Trophoblast cell (in vitro differentiated cells and primary cell): Measurements from ENCODE around the gene CHRNG. TPM values are rescaled to one million over a fixed set of nuclear protein-coding genes. Genes with fewer than 3 reads are reported as not detected.

Experiments used
- DNase-seq, 2 donors: peaks; one replicate each; pipeline ENCODE4 v3.0.0-alpha.2; 2016
- H2AFZ ChIP-seq: 2 replicates; pipeline ENCODE4 v1.6.1; 2013; ENCODE audit warnings: low read length, moderate library complexity, mild to moderate bottlenecking; ENCODE audit not compliant: insufficient read depth, poor library complexity
- H2AK5ac ChIP-seq: 2 replicates; pipeline ENCODE4 v1.6.1; 2013; ENCODE audit warnings: mild to moderate bottlenecking, low read length
- H2BK120ac ChIP-seq: 2 replicates; pipeline ENCODE4 v1.6.1; 2013; ENCODE audit warnings: low read length, mild to moderate bottlenecking, moderate library complexity; ENCODE audit not compliant: insufficient read depth, poor library complexity
- H2BK12ac ChIP-seq: 2 replicates; pipeline ENCODE4 v1.6.1; 2013; ENCODE audit warnings: mild to moderate bottlenecking, low read length, moderate library complexity
- H2BK5ac ChIP-seq: 2 replicates; pipeline ENCODE4 v1.6.1; 2013; ENCODE audit warnings: low read length, low read depth, moderate library complexity, mild to moderate bottlenecking; ENCODE audit not compliant: poor library complexity
- H3K14ac ChIP-seq: 2 replicates; pipeline ENCODE4 v1.6.1; 2013; ENCODE audit warnings: mild to moderate bottlenecking, low read length
- H3K18ac ChIP-seq: 2 replicates; pipeline ENCODE4 v1.6.1; 2013; ENCODE audit warnings: mild to moderate bottlenecking, low read length
- H3K23ac ChIP-seq: 2 replicates; pipeline ENCODE4 v1.6.1; 2013; ENCODE audit warnings: low read length
- H3K27ac ChIP-seq: 2 replicates; pipeline ENCODE4 v1.5.1; 2013; ENCODE audit warnings: low read depth, mild to moderate bottlenecking, inconsistent platforms, low read length, moderate library complexity
- H3K27me3 ChIP-seq: 2 replicates; pipeline ENCODE4 v1.6.1; 2013; ENCODE audit warnings: inconsistent platforms, mild to moderate bottlenecking, low read length, moderate library complexity; ENCODE audit not compliant: insufficient read depth
- H3K36me3 ChIP-seq, 2 experiments: 1 replicate in 1 of 2; 2 replicates in 1 of 2; pipeline ENCODE4 v1.6.1; 2013; ENCODE audit warnings: low read length in 2 of 2, mild to moderate bottlenecking in 2 of 2, moderate library complexity in 1 of 2; ENCODE audit not compliant: insufficient read depth in 2 of 2, control insufficient read depth in 1 of 2
- H3K4ac ChIP-seq: 2 replicates; pipeline ENCODE4 v1.6.1; 2013; ENCODE audit warnings: low read depth, mild to moderate bottlenecking, low read length, moderate library complexity
- H3K4me1 ChIP-seq, 2 experiments: 1 replicate in 1 of 2; 2 replicates in 1 of 2; pipeline ENCODE4 v1.6.1; 2013; ENCODE audit warnings: low read length in 2 of 2, mild to moderate bottlenecking in 2 of 2, moderate library complexity in 1 of 2; ENCODE audit not compliant: insufficient read depth in 2 of 2, control insufficient read depth in 1 of 2
- H3K4me2 ChIP-seq: 2 replicates; pipeline ENCODE4 v1.6.1; 2013; ENCODE audit warnings: inconsistent platforms, mild to moderate bottlenecking, low read length, moderate library complexity
- H3K4me3 ChIP-seq: 2 replicates; pipeline ENCODE4 v1.5.1; 2013; ENCODE audit warnings: mild to moderate bottlenecking, low read depth, low read length, inconsistent platforms
- H3K79me1 ChIP-seq: one replicate; pipeline ENCODE4 v1.6.1; 2013; ENCODE audit warnings: low read length
- H3K79me2 ChIP-seq: 2 replicates; pipeline ENCODE4 v1.6.1; 2013; ENCODE audit warnings: low read length, mild to moderate bottlenecking; ENCODE audit not compliant: control insufficient read depth, insufficient read depth, poor library complexity
- H3K9ac ChIP-seq: 2 replicates; pipeline ENCODE4 v1.6.1; 2013; ENCODE audit warnings: mild to moderate bottlenecking, low read length
- H3K9me3 ChIP-seq: 2 replicates; pipeline ENCODE4 v1.6.1; 2013; ENCODE audit warnings: low read depth, mild to moderate bottlenecking, control low read depth, inconsistent platforms, low read length; ENCODE audit not compliant: insufficient read depth
- H4K12ac ChIP-seq: 2 replicates; pipeline ENCODE4 v1.6.1; 2013; ENCODE audit warnings: low read depth, mild to moderate bottlenecking, low read length, moderate library complexity
- H4K8ac ChIP-seq: 2 replicates; pipeline ENCODE4 v1.6.1; 2013; ENCODE audit warnings: low read depth, mild to moderate bottlenecking, low read length, moderate library complexity
- H4K91ac ChIP-seq: one replicate; pipeline ENCODE4 v1.6.1; 2013; ENCODE audit warnings: low read depth, mild to moderate bottlenecking, low read length, moderate library complexity
- WGBS: extraction: QIAGEN DNeasy Blood & Tissue Kit; methylation state at CpG from one replicate; pipeline ENCODE4 v1.1.7; 2013; ENCODE audit warnings: missing lambda C conversion rate; ENCODE audit not compliant: insufficient read length, insufficient coverage; ENCODE audit errors: extremely low coverage; 5-methylcytosine and 5-hydroxymethylcytosine counted together
- polyA plus RNA-seq: library from polyadenylated mRNA; stranded (reverse); fragments of 200-250 nt; gene quantifications from 2 replicates; pipeline ENCODE4 v1.2.3, GENCODE V29; 2013

The CHRNG gene, protein sequence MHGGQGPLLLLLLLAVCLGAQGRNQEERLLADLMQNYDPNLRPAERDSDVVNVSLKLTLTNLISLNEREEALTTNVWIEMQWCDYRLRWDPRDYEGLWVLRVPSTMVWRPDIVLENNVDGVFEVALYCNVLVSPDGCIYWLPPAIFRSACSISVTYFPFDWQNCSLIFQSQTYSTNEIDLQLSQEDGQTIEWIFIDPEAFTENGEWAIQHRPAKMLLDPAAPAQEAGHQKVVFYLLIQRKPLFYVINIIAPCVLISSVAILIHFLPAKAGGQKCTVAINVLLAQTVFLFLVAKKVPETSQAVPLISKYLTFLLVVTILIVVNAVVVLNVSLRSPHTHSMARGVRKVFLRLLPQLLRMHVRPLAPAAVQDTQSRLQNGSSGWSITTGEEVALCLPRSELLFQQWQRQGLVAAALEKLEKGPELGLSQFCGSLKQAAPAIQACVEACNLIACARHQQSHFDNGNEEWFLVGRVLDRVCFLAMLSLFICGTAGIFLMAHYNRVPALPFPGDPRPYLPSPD
- polyA plus RNA-seq = 0.04 TPM in 1 of 2 replicates, not detected in the other

DNA sequence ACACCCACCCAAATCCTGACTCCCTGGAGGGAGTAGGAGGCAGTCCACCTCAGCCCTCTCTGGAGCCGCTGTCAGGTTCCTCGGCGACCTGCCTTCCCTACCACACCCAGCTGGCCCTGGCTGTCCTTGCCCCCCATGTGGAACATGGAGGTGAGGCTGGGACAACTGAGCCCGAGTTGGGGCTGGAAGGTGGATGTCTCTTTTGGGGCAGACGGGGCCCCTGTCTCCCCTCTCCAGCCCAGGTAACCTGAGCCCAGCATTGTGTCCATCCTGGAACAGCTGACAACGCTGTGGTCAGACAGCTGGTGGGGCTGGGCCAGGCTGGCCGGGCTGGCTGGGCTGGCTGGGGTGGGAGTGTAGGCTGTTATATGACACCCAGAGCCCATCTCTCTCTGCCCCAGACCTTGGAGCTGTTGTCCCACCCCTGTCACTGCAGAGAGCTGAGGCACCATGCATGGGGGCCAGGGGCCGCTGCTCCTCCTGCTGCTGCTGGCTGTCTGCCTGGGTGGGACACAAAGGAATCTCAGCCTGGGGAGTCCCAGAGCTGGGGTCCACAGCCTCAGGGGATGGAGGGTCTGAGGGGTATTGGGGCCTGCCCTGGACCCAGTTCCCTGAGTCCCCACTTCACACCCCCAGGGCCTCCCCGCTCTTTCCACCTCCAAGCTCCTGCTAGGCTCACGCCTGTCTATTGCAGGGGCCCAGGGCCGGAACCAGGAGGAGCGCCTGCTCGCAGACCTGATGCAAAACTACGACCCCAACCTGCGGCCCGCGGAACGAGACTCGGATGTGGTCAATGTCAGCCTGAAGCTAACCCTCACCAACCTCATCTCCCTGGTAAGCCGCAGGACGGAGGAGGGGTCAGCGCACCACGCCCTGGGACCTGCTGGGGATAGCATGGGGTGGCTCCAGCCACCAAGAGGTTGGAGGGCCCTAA, at the start of gene CHRNG:
Gene CHRNG (plus strand): TSS at position 395 of the 934 bp plus-strand sequence. CDS start 56 bp downstream, at position 451.
- no peak within 1 kb of the TSS for H3K27ac ChIP-seq
- H3K4me3 ChIP-seq = no peak within 1 kb of the TSS
- no peak within 1 kb of the TSS for H3K9ac ChIP-seq
- H3K79me2 ChIP-seq = no peaks in the 10 kb centered on the region
- H3K4me1 ChIP-seq = peaks cover 9 to 10% of the 10 kb centered on the region in 2 experiments
- no peak within 1 kb of the TSS for H2AK5ac ChIP-seq
- no peak within 1 kb of the TSS for H2AFZ ChIP-seq
- H3K4me2 ChIP-seq = no peak within 1 kb of the TSS
- no peak for DNase-seq
- no peak within 1 kb of the TSS for H3K14ac ChIP-seq
- H2BK5ac ChIP-seq = no peak within 1 kb of the TSS
- H4K91ac ChIP-seq = no peak within 1 kb of the TSS
- peaks cover 6% of the 10 kb centered on the region for H3K9me3 ChIP-seq
- no peak within 1 kb of the TSS for H3K23ac ChIP-seq
- H4K12ac ChIP-seq = no peak within 1 kb of the TSS
- no peak within 1 kb of the TSS for H3K18ac ChIP-seq
- no peak within 1 kb of the TSS for H2BK12ac ChIP-seq
- H4K8ac ChIP-seq = no peak within 1 kb of the TSS
- no CpG with 5 or more reads among the region's 23 CpGs for WGBS
- no peaks in the 10 kb centered on the region for H3K27me3 ChIP-seq
- H3K36me3 ChIP-seq = no peaks in the 10 kb centered on the region
- H3K4ac ChIP-seq = no peak within 1 kb of the TSS
- no peaks in the 10 kb centered on the region for H3K79me1 ChIP-seq
- no peak within 1 kb of the TSS for H2BK120ac ChIP-seq

DNA sequence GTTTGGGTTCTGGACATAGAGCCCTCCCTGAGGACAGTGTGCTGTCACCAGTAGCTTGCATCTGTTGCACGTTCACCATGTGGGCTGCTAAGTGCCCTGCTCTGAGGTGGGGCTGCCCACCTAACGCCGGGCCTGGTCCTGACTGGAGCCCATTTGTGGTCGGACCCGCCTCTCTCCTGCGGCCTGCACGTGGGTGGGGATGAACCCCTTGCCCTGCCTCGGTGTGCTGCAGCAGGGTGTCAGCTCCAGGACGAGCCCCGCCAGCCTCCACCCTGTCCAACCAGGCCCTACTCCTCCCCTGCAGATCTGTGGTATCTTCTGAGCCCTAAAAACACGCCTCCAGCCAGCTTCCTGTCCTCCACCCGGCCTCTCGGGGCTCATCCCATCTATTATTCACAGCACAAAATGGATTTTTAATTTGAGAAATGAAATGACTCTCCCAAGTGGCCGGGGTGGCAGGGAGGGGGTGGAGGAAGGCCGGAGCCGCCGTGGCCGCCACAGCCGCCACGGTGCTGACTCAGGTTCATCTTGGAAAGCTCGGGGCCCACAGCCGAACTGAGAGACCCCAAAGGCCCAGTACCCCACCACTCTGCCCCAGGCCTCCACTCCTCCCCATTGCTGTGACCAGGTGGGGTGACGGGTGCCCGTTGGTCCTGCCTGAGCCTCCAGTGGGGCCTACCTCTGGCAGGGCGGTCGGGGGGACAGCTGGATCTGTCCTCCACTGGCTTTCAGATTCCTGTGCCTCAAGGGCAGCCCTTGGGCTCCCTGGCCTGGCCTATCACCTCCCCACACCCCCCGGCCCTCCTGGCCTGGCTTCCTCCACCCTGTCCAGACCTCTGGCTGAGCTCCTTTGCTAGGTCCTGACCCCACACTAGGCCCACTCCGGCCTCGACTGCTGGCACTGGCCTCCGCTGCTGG, 49.0 kb upstream of the CHRNG start:
- Histone ChIP-seq H3K18ac (no peak overlapping the region), H3K14ac (no peak overlapping the region), H3K9me3 (peaks cover 14% of the 10 kb centered on the region), H3K27me3 (peaks cover 37% of the 10 kb centered on the region), H3K4me1 (peaks cover 0 to 5% of the 10 kb centered on the region in 2 experiments), H2BK5ac (no peak overlapping the region), H3K36me3 (no peaks in the 10 kb centered on the region), H2BK120ac (no peak overlapping the region), H3K79me1 (no peaks in the 10 kb centered on the region), H4K91ac (no peak overlapping the region), H4K12ac (no peak overlapping the region), H4K8ac (no peak overlapping the region), H2BK12ac (no peak overlapping the region), H3K4me3 (peak overlapping the region; percentile 5), H3K9ac (no peak overlapping the region), H2AK5ac (no peak overlapping the region), H2AFZ (no peak overlapping the region), H3K27ac (no peak overlapping the region), H3K79me2 (no peaks in the 10 kb centered on the region), H3K4me2 (no peak overlapping the region), H3K23ac (no peak overlapping the region), H3K4ac (no peak overlapping the region)
- no CpG with 5 or more reads among the region's 30 CpGs for WGBS
- no peak for DNase-seq

DNA sequence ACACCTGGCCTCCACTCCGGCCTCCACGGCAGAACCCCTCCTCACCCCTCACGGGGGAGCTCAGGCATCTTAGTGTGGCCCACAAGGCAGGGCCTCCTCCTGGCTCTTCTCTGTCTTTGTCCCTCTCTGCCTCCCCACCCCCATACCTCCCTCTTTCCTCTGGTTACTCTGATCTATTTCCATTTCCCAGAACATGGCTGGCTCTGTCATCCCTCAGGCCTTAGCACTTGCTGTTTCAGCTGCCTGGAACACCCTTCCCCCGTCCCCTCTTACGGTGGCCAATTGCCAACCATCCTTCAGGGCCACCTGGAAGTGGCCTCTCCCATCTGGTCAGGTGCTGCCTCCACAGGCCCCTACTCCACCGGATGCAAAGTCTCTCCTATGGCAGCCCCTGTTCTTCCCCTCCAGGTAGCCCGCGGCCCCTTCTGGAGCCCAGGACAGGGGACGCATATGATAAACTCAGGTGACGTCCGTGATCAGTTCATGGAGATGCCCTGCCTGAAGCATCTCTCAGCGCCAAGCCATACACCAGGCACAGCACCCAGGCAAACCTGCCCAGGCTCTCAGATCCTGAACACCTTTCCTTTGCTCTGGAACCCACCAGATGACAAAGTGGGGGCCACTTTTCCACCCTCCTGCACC, 48.2 kb upstream of the CHRNG start:
- no peaks in the 10 kb centered on the region for H3K79me1 ChIP-seq
- no peak overlapping the region for H4K8ac ChIP-seq
- no peak overlapping the region for H3K9ac ChIP-seq
- no peak overlapping the region for H4K91ac ChIP-seq
- no peak overlapping the region for H4K12ac ChIP-seq
- H3K23ac ChIP-seq = no peak overlapping the region
- H3K18ac ChIP-seq = no peak overlapping the region
- no CpG with 5 or more reads among the region's 12 CpGs for WGBS
- no peak overlapping the region for H2AK5ac ChIP-seq
- H3K27me3 ChIP-seq = peaks cover 30% of the 10 kb centered on the region
- H3K4me1 ChIP-seq = peaks cover 0 to 2% of the 10 kb centered on the region in 2 experiments
- H3K14ac ChIP-seq = no peak overlapping the region
- H3K79me2 ChIP-seq = no peaks in the 10 kb centered on the region
- H2BK12ac ChIP-seq = no peak overlapping the region
- peaks cover 8% of the 10 kb centered on the region for H3K9me3 ChIP-seq
- H2BK120ac ChIP-seq = no peak overlapping the region
- H3K27ac ChIP-seq = no peak overlapping the region
- H2AFZ ChIP-seq = no peak overlapping the region
- H3K4me2 ChIP-seq = no peak overlapping the region
- no peak overlapping the region for H2BK5ac ChIP-seq
- peak overlapping the region; percentile 5 for H3K4me3 ChIP-seq
- H3K4ac ChIP-seq = no peak overlapping the region
- no peak for DNase-seq
- no peaks in the 10 kb centered on the region for H3K36me3 ChIP-seq
